ENCODE results near the gene TMEM25. TPM values are rescaled to one million over a fixed set of nuclear protein-coding genes. Genes with fewer than 3 reads are reported as not detected.
"Not testable (repeated sequence)": the region's sequence is repeated elsewhere in the genome, so short reads cannot be mapped to it uniquely, and the experiment has no call there.

The TMEM25 gene
- total and polyA plus RNA-seq, 4 donors: 5.5 to 19.9 (median 7.2) TPM

- H3K4me3 ChIP-seq (ENCODE audit: low read depth in 1 of 3, low read length in 3 of 3): no peak overlapping the region
These were observed 43.6 kb downstream of the TMEM25 start for GRCh38 chr11:118574636-118575035.

GRCh38 chr11:118577995-118578394, 47.0 kb downstream of the TMEM25 start:
- H3K27ac ChIP-seq (ENCODE audit: low read depth in 1 of 2, low read length in 2 of 2); DNase-seq (ENCODE audit: low spot score); H3K4me3 ChIP-seq (ENCODE audit: low read depth in 1 of 3, low read length in 3 of 3); H3K9ac ChIP-seq (ENCODE audit: low read depth in 1 of 2, low read length in 2 of 2); H3K27me3 ChIP-seq (ENCODE audit: control insufficient read depth in 4 of 4, insufficient read depth in 4 of 4, low read length in 3 of 4); H3K9me3 ChIP-seq (ENCODE audit: control insufficient read depth in 4 of 4, low read length in 3 of 4): not testable (repeated sequence)
- Histone ChIP-seq H3K36me3 (ENCODE audit: control insufficient read depth in 4 of 4, insufficient read depth in 3 of 4, low read depth in 1 of 4, low read length in 3 of 4) (peaks cover 0 to 12% (median 10%) of the 10 kb centered on the region in 4 donors), H3K4me1 (ENCODE audit: control insufficient read depth in 4 of 4, insufficient read depth in 4 of 4, low read length in 3 of 4) (peaks cover 10 to 42% (median 29%) of the 10 kb centered on the region in 4 donors)

More at GRCh38 chr11:118574636-118575035, 43.6 kb downstream of the TMEM25 start:
- Histone ChIP-seq H3K9ac (ENCODE audit: low read depth in 1 of 2, low read length in 2 of 2) (no peak overlapping the region), H3K36me3 (ENCODE audit: control insufficient read depth in 4 of 4, insufficient read depth in 3 of 4, low read depth in 1 of 4, low read length in 3 of 4) (peaks cover 0 to 2% (median 0%) of the 10 kb centered on the region in 4 donors), H3K27me3 (ENCODE audit: control insufficient read depth in 4 of 4, insufficient read depth in 4 of 4, low read length in 3 of 4) (no peaks in the 10 kb centered on the region), H3K27ac (ENCODE audit: low read depth in 1 of 2, low read length in 2 of 2) (no peak overlapping the region), H3K4me1 (ENCODE audit: control insufficient read depth in 4 of 4, insufficient read depth in 4 of 4, low read length in 3 of 4) (peaks cover 10 to 45% (median 34%) of the 10 kb centered on the region in 4 donors), H3K9me3 (ENCODE audit: control insufficient read depth in 4 of 4, low read length in 3 of 4) (no peaks in the 10 kb centered on the region)
- 83% methylated on average over 7 of the region's 7 CpGs for WGBS
- no peak for DNase-seq (ENCODE audit: low spot score)
- TF ChIP-seq, protein P1, sequence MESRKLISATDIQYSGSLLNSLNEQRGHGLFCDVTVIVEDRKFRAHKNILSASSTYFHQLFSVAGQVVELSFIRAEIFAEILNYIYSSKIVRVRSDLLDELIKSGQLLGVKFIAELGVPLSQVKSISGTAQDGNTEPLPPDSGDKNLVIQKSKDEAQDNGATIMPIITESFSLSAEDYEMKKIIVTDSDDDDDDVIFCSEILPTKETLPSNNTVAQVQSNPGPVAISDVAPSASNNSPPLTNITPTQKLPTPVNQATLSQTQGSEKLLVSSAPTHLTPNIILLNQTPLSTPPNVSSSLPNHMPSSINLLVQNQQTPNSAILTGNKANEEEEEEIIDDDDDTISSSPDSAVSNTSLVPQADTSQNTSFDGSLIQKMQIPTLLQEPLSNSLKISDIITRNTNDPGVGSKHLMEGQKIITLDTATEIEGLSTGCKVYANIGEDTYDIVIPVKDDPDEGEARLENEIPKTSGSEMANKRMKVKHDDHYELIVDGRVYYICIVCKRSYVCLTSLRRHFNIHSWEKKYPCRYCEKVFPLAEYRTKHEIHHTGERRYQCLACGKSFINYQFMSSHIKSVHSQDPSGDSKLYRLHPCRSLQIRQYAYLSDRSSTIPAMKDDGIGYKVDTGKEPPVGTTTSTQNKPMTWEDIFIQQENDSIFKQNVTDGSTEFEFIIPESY (IDR thresholded peaks at IDR 0.05): no peak
- TF ChIP-seq REST (IDR thresholded peaks at IDR 0.05) (no peak), MAX (IDR thresholded peaks at IDR 0.05) (no peak), TAF1 (conservative IDR thresholded peaks at IDR 0.05) (no peak), RXRA (IDR thresholded peaks at IDR 0.05) (no peak), GABPA (IDR thresholded peaks at IDR 0.05 in 1 of 2, conservative IDR thresholded peaks at IDR 0.05 in 1 of 2) (no peak), FOXA2 (IDR thresholded peaks at IDR 0.05) (no peak), HNF4G (IDR thresholded peaks at IDR 0.05) (no peak), FOXA1 (IDR thresholded peaks at IDR 0.05) (no peak), SP1 (IDR thresholded peaks at IDR 0.05) (no peak), ATF3 (IDR thresholded peaks at IDR 0.05) (no peak), YY1 (IDR thresholded peaks at IDR 0.05) (no peak), JUND (IDR thresholded peaks at IDR 0.05) (no peak), EGR1 (IDR thresholded peaks at IDR 0.05; ENCODE audit: low read depth in 2 of 2) (no peak)
- TF ChIP-seq, protein P2, sequence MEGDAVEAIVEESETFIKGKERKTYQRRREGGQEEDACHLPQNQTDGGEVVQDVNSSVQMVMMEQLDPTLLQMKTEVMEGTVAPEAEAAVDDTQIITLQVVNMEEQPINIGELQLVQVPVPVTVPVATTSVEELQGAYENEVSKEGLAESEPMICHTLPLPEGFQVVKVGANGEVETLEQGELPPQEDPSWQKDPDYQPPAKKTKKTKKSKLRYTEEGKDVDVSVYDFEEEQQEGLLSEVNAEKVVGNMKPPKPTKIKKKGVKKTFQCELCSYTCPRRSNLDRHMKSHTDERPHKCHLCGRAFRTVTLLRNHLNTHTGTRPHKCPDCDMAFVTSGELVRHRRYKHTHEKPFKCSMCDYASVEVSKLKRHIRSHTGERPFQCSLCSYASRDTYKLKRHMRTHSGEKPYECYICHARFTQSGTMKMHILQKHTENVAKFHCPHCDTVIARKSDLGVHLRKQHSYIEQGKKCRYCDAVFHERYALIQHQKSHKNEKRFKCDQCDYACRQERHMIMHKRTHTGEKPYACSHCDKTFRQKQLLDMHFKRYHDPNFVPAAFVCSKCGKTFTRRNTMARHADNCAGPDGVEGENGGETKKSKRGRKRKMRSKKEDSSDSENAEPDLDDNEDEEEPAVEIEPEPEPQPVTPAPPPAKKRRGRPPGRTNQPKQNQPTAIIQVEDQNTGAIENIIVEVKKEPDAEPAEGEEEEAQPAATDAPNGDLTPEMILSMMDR (IDR thresholded peaks at IDR 0.05; ENCODE audit: low read depth, low read length, missing input control): no peak
